OCI-LY3 (cell line): ENCODE results near the gene TRABD.

Experiments
- CTCF ChIP-seq: fragments of 200-600, 300-600 bp; sonication (generic); IDR thresholded peaks from 2 replicates; pipeline ENCODE4 v1.5.1; 2014; ENCODE audit warnings: antibody characterized with exemption, low read length, low read depth
- EZH2phosphoT487 ChIP-seq: fragments of 200-600 bp; shearing (Covaris generic); IDR thresholded peaks from 2 replicates; pipeline ENCODE4 v1.6.1; 2018; ENCODE audit warnings: antibody characterized with exemption, mixed run types, low read depth

- TF ChIP-seq CTCF (no peak), EZH2phosphoT487 (no peak)
Observed at GRCh38 chr22:50225200-50225969, 39.7 kb downstream of the TRABD start.
